Transverse colon (tissue), 4 donors: Measurements from ENCODE around the gene CFAP61. TPM values are rescaled to one million over a fixed set of nuclear protein-coding genes. Genes with fewer than 3 reads are reported as not detected.

Source experiments
- DNase-seq: peaks from one replicate; pipeline ENCODE4 v3.0.0-alpha.2; 2019
- H3K27ac ChIP-seq, 4 donors: fragments of 200-600 bp; sonication (generic); 2 replicates each; pipeline ENCODE4 v1.5.1; 2016 to 2018; ENCODE audit warnings: inconsistent platforms in 4 of 4
- H3K27me3 ChIP-seq: fragments of 200-600 bp; sonication (generic); 2 replicates; pipeline ENCODE4 v1.5.1; 2017; ENCODE audit warnings: inconsistent platforms
- H3K36me3 ChIP-seq, 4 donors: fragments of 200-600 bp; sonication (generic); 2 replicates each; pipeline ENCODE4 v1.5.1; 2017 to 2019; ENCODE audit warnings: inconsistent platforms in 4 of 4
- H3K4me1 ChIP-seq, 4 donors: fragments of 200-600 bp; sonication (generic); 2 replicates each; pipeline ENCODE4 v1.5.1; 2017 to 2020; ENCODE audit warnings: inconsistent platforms in 4 of 4
- H3K4me3 ChIP-seq, 4 donors: fragments of 200-600 bp; sonication (generic); 1 replicate in 1 of 4; 2 replicates in 3 of 4; pipeline versions ENCODE4 v1.5.1 to v1.6.1; 2017 to 2019; ENCODE audit warnings: inconsistent platforms in 4 of 4
- H3K9me3 ChIP-seq, 2 donors: fragments of 200-600 bp; sonication (generic); 2 replicates each; pipeline ENCODE4 v1.5.1; 2017 to 2019; ENCODE audit warnings: inconsistent platforms in 2 of 2
- EP300 ChIP-seq: sonication (generic); formaldehyde crosslinking; IDR thresholded peaks from one replicate; pipeline ENCODE4 v1.6.1; 2017; ENCODE audit warnings: antibody characterized with exemption, low read depth
- POLR2A ChIP-seq: fragments of 450-650 bp; IDR thresholded peaks from one replicate; pipeline ENCODE4 v1.6.1; 2016; ENCODE audit warnings: antibody characterized with exemption, mild to moderate bottlenecking, moderate library complexity
- POLR2AphosphoS5 ChIP-seq, 3 donors: sonication (generic); formaldehyde crosslinking; IDR thresholded peaks; one replicate each; pipeline ENCODE4 v1.6.1; 2016; ENCODE audit warnings: antibody characterized with exemption in 3 of 3
- WGBS, 2 donors: methylation state at CpG; one replicate each; pipeline ENCODE4 v1.1.5; 2018; ENCODE audit warnings: low coverage in 1 of 2; 5-methylcytosine and 5-hydroxymethylcytosine counted together
- in situ Hi-C, 4 donors: fragments of 200-750 bp; cut with MboI; loops; one replicate each; pipeline versions ENCODE4 v1.15.0 to v1.15.1; 2017; ENCODE audit warnings: low sequenced_read_pairs in 3 of 4, low pct_ligation_motif_present in 1 of 4, low pct_unique_long_range_greater_than_20kb in 1 of 4
- intact Hi-C: fragments of 100-400 bp; cut with DNase I; formaldehyde crosslinking; loops from one replicate; pipeline ENCODE4 v1.15.1; 2023; ENCODE audit warnings: low total_unique reads
- total RNA-seq, 4 donors: library from RNA; depleted of rRNA; stranded (reverse); fragments of >200 nt; gene quantifications; one replicate each; pipeline ENCODE4 v1.1.0, GENCODE V29; 2016
- TF ChIP-seq, protein P1 (sequence below), 5 experiments: fragments of 200-600 bp in 3 of 5; fragments of 450-650 bp in 2 of 5; sonication (generic) in 3 of 5; IDR thresholded peaks; 1 replicate in 2 of 5; 2 replicates in 3 of 5; pipeline ENCODE4 v1.5.1; 2016 to 2017; ENCODE audit warnings: antibody characterized with exemption in 5 of 5, inconsistent platforms in 3 of 5, mild to moderate bottlenecking in 2 of 5, moderate library complexity in 1 of 5

CFAP61 gene
- total RNA-seq, 4 donors from 2014 or later, result 0.27 TPM; not detected in 3

DNA sequence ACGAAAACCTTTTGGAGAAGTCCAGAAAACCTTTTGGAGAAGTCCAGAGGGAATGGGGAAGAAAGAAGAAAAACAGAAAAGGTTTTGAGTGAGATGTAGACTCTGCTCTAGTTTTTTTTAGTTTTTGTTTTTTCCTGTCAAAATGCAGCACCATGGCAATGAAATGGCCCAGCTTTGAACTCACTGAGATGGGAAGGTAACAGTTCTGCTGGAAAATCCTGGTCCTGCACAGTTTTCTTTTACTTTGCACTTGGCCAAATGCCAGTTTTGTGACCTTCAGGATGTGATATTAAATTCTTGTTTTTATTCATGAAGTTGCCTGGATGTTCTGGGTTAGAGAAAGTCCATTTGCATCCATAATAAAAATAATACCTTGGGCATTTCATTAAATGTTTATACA lies 145.7 kb downstream of the CFAP61 start:
- Histone ChIP-seq H3K36me3 (no peaks in the 10 kb centered on the region), H3K9me3 (no peaks in the 10 kb centered on the region), H3K27me3 (peaks cover 7% of the 10 kb centered on the region), H3K4me1 (no peaks in the 10 kb centered on the region), H3K27ac (no peak overlapping the region), H3K4me3 (no peak overlapping the region)
- in situ Hi-C loops (no loop called here), intact Hi-C loops (no loop called here)
- WGBS, 2 donors, result 91 to 94% methylated on average over 1 of the region's 1 CpG
- TF ChIP-seq POLR2A, result no peak
- no peak for TF ChIP-seq POLR2AphosphoS5 (IDR thresholded peaks at IDR 0.05)
- TF ChIP-seq, protein P1, sequence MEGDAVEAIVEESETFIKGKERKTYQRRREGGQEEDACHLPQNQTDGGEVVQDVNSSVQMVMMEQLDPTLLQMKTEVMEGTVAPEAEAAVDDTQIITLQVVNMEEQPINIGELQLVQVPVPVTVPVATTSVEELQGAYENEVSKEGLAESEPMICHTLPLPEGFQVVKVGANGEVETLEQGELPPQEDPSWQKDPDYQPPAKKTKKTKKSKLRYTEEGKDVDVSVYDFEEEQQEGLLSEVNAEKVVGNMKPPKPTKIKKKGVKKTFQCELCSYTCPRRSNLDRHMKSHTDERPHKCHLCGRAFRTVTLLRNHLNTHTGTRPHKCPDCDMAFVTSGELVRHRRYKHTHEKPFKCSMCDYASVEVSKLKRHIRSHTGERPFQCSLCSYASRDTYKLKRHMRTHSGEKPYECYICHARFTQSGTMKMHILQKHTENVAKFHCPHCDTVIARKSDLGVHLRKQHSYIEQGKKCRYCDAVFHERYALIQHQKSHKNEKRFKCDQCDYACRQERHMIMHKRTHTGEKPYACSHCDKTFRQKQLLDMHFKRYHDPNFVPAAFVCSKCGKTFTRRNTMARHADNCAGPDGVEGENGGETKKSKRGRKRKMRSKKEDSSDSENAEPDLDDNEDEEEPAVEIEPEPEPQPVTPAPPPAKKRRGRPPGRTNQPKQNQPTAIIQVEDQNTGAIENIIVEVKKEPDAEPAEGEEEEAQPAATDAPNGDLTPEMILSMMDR (IDR thresholded peaks at IDR 0.05), result no peak
- no peak for TF ChIP-seq EP300
- no peak for DNase-seq

DNA sequence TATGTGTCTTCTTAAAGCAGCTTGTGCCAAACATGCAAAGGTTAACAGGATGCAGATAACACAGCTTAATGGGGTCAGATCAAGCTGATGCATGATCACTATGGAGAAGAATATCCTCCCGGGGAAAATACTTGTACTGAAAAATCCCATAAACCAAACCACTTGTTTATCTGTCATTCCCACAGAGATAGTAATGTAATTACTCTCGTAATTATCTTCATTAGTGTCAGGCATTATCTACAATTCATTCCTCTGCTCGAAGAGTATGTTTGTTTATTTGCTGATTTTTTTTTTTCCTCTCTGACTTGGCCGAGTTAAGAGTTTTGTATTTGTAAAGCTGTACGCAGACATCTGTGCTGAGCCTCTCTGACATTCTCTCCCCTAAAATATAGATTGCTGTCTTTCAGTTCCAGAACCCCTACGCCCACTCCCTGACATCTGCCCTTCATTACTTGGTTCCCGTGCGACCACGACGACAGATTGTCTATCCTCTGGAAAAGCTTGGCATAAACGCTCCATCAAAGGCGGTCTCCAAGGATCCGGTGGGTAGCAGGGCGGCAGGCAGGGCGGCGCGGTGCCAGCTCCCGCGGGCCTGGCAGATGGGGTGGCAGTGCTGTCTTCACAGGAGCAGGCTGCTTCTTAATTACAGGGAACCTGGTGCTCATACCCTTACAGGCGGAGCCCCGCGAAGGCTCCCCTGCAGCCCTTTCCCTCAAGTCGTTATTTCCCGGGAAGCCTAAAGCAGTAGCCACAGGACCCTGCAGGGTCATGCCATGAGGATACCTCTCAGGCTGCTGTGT lies 147.2 kb downstream of the CFAP61 start:
- 65 to 72% methylated on average over 14 to 24 of the region's 24 CpGs for WGBS, 2 donors
- Histone ChIP-seq H3K27me3 (peaks cover 7% of the 10 kb centered on the region), H3K4me3 (no peak overlapping the region), H3K27ac (no peak overlapping the region), H3K36me3 (no peaks in the 10 kb centered on the region), H3K9me3 (no peaks in the 10 kb centered on the region), H3K4me1 (no peaks in the 10 kb centered on the region)
- no peak for DNase-seq
- intact Hi-C loops, result no loop called here
- in situ Hi-C loops, result no loop called here
- no peak for TF ChIP-seq EP300
- TF ChIP-seq, protein P1 (IDR thresholded peaks at IDR 0.05), result no peak
- no peak for TF ChIP-seq POLR2A
- no peak for TF ChIP-seq POLR2AphosphoS5 (IDR thresholded peaks at IDR 0.05)

DNA sequence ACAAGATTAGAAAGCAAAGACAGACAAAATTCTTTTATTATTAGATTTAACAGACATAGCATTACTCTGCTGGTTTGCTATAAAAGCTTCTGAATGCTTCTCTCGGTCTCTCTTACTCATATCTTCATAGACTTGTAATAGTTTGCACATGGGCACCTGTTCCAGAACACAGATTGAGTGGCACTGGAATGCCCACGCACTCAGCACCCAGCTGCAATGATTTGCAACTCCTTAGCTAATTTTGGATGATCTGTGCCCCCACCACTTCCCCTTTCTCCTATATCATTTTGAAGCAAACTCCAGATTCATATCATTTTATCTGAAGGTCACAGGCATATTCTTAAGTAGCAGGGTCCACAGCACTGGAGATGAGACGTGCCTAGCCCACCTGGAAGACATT lies 148.8 kb downstream of the CFAP61 start:
- no peaks in the 10 kb centered on the region for H3K36me3 ChIP-seq
- no peaks in the 10 kb centered on the region for H3K9me3 ChIP-seq
- TF ChIP-seq POLR2A, result no peak
- TF ChIP-seq, protein P1 (IDR thresholded peaks at IDR 0.05), result no peak
- TF ChIP-seq POLR2AphosphoS5 (IDR thresholded peaks at IDR 0.05), result no peak
- WGBS, 2 donors, result 59 to 69% methylated on average over 3 of the region's 3 CpGs
- H3K4me1 ChIP-seq, result no peaks in the 10 kb centered on the region
- H3K27me3 ChIP-seq, result peaks cover 7% of the 10 kb centered on the region
- no peak for DNase-seq
- intact Hi-C loops, result no loop called here
- no peak overlapping the region for H3K4me3 ChIP-seq
- in situ Hi-C loops, result no loop called here
- H3K27ac ChIP-seq, result no peak overlapping the region

DNA sequence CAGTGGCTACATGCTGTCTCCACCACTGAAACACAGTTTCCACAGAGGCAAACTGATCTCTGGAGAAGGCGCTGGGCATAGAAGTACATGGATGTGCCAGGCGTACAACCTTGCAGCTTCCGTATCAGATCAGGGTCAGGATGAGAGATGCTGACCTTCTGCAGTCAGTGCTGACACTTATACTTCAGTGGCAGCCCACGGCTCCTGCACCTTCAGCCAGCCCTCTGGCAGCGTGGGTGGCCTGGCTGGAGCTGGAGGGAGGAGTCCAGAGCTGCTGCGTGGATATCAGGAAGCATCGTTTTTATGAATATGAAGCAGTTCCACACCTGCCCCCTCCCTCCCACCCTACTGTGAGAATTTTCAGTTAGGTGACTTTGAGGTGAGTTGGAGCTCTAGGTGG lies 149.3 kb downstream of the CFAP61 start:
- no peaks in the 10 kb centered on the region for H3K4me1 ChIP-seq
- WGBS, 2 donors, result 68% methylated on average over 7 of the region's 7 CpGs; no CpG with 5 or more reads in 1 of the 2 donors
- no peak overlapping the region for H3K4me3 ChIP-seq
- intact Hi-C loops (no loop called here), in situ Hi-C loops (no loop called here)
- no peak for DNase-seq
- H3K27me3 ChIP-seq, result peaks cover 7% of the 10 kb centered on the region
- no peaks in the 10 kb centered on the region for H3K9me3 ChIP-seq
- TF ChIP-seq POLR2AphosphoS5 (IDR thresholded peaks at IDR 0.05) (no peak), EP300 (no peak), POLR2A (no peak)
- TF ChIP-seq, protein P1 (IDR thresholded peaks at IDR 0.05), result no peak
- H3K36me3 ChIP-seq, result no peaks in the 10 kb centered on the region
- H3K27ac ChIP-seq, result no peak overlapping the region
